ENCODE data around the gene SPTBN1. TPM values are rescaled to one million over a fixed set of nuclear protein-coding genes. Genes with fewer than 3 reads are reported as not detected.
A peak's percentile ranks its signal among the peaks of the same experiment; 100 is the strongest.

SPTBN1 gene
- total and polyA plus RNA-seq, 2 of the 4 experiments (the other 2 are of a cell fraction): 49.1 to 241 TPM

- Histone ChIP-seq H3K14ac (replicated peaks; ENCODE audit: low read depth, low read length) (no peak overlapping the region), H3K18ac (ENCODE audit: low read depth, low read length) (no peak overlapping the region), H3K9me3 (ENCODE audit: control insufficient read depth, insufficient read depth, low read length) (no peaks in the 10 kb centered on the region), H4K20me1 (ENCODE audit: insufficient read depth, low read length) (peaks cover 47% of the 10 kb centered on the region), H3K4me1 (ENCODE audit: control insufficient read depth, insufficient read depth, low read length) (peaks cover 17% of the 10 kb centered on the region), H3K9me1 (ENCODE audit: insufficient read depth, low read length) (peaks cover 14% of the 10 kb centered on the region), H3K27ac (ENCODE audit: insufficient read depth, low read length) (no peak overlapping the region), H3K4me2 (ENCODE audit: low read depth, low read length) (no peak overlapping the region), H2AK9ac (replicated peaks; ENCODE audit: low read depth, low read length, poor library complexity) (no peak overlapping the region), H2BK20ac (ENCODE audit: low read depth, low read length) (no peak overlapping the region), H3K36me3 (ENCODE audit: control insufficient read depth, insufficient read depth, low read length) (no peaks in the 10 kb centered on the region), H2BK120ac (ENCODE audit: low read depth, low read length) (no peak overlapping the region), H2AK5ac (ENCODE audit: low read depth, low read length) (no peak overlapping the region), H3K9ac (ENCODE audit: low read depth, low read length) (no peak overlapping the region), H3K27me3 (ENCODE audit: control insufficient read depth, insufficient read depth, low read length) (no peaks in the 10 kb centered on the region), H4K8ac (ENCODE audit: low read depth in 2 of 2, low read length in 2 of 2) (no peak overlapping the region), H3K23ac (ENCODE audit: low read depth, low read length) (no peak overlapping the region), H4K91ac (ENCODE audit: insufficient read depth, low read depth, low read length) (no peak overlapping the region), H3K79me1 (ENCODE audit: low read depth in 1 of 2, low read length in 2 of 2) (peaks cover 19 to 54% of the 10 kb centered on the region in 2 experiments; a peak in 3 of 4 replicates), H2BK15ac (ENCODE audit: low read depth, low read length) (no peak overlapping the region), H3K56ac (ENCODE audit: extremely low read depth, insufficient read depth, low read length) (no peak overlapping the region; the same call in 1 of the 2 replicates), H3K4ac (ENCODE audit: low read depth, low read length) (no peak overlapping the region), H3K4me3 (ENCODE audit: insufficient read depth, low read depth, low read length) (no peak overlapping the region), H2BK5ac (ENCODE audit: low read depth, low read length, poor library complexity, severe bottlenecking) (no peak overlapping the region), H4K5ac (ENCODE audit: low read depth, low read length) (no peak overlapping the region), H2AFZ (replicated peaks; ENCODE audit: low read length, poor library complexity) (no peak overlapping the region)
- BruUV-seq (replicated peaks): no TSS peak
- CTCF ChIA-PET: no interaction called here
- TF ChIP-seq FOS (IDR thresholded peaks at IDR 0.05; ENCODE audit: low read depth, low read length) (no peak), MAFK (IDR thresholded peaks at IDR 0.05; ENCODE audit: low read depth, low read length) (no peak), RFX5 (IDR thresholded peaks at IDR 0.05; ENCODE audit: low read depth, low read length) (no peak), MAZ (IDR thresholded peaks at IDR 0.05; ENCODE audit: borderline replicate concordance, low read depth, low read length) (no peak), BHLHE40 (IDR thresholded peaks at IDR 0.05; ENCODE audit: low read depth, low read length) (no peak), SMC3 (IDR thresholded peaks at IDR 0.05; ENCODE audit: low read depth, low read length) (no peak), POLR2A (IDR thresholded peaks at IDR 0.05; ENCODE audit: low read depth, low read length) (no peak), NFE2L2 (IDR thresholded peaks at IDR 0.05; ENCODE audit: low read depth, low read length) (no peak), CEBPB (IDR thresholded peaks at IDR 0.05; ENCODE audit: low read depth, low read length) (no peak), CHD1 (IDR thresholded peaks at IDR 0.05; ENCODE audit: low read depth, low read length) (no peak), MXI1 (IDR thresholded peaks at IDR 0.05; ENCODE audit: borderline replicate concordance, low read depth, low read length) (no peak), RCOR1 (IDR thresholded peaks at IDR 0.05; ENCODE audit: insufficient replicate concordance, low read length) (no peak), RAD21 (IDR thresholded peaks at IDR 0.05; ENCODE audit: low read length) (no peak)
- TF ChIP-seq, protein P1, sequence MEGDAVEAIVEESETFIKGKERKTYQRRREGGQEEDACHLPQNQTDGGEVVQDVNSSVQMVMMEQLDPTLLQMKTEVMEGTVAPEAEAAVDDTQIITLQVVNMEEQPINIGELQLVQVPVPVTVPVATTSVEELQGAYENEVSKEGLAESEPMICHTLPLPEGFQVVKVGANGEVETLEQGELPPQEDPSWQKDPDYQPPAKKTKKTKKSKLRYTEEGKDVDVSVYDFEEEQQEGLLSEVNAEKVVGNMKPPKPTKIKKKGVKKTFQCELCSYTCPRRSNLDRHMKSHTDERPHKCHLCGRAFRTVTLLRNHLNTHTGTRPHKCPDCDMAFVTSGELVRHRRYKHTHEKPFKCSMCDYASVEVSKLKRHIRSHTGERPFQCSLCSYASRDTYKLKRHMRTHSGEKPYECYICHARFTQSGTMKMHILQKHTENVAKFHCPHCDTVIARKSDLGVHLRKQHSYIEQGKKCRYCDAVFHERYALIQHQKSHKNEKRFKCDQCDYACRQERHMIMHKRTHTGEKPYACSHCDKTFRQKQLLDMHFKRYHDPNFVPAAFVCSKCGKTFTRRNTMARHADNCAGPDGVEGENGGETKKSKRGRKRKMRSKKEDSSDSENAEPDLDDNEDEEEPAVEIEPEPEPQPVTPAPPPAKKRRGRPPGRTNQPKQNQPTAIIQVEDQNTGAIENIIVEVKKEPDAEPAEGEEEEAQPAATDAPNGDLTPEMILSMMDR (conservative IDR thresholded peaks at IDR 0.05; ENCODE audit: low read depth, low read length): no peak
- TF ChIP-seq, protein P2, sequence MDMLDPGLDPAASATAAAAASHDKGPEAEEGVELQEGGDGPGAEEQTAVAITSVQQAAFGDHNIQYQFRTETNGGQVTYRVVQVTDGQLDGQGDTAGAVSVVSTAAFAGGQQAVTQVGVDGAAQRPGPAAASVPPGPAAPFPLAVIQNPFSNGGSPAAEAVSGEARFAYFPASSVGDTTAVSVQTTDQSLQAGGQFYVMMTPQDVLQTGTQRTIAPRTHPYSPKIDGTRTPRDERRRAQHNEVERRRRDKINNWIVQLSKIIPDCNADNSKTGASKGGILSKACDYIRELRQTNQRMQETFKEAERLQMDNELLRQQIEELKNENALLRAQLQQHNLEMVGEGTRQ (IDR thresholded peaks at IDR 0.05; ENCODE audit: low read depth, low read length): no peak
- TF ChIP-seq, protein P3, sequence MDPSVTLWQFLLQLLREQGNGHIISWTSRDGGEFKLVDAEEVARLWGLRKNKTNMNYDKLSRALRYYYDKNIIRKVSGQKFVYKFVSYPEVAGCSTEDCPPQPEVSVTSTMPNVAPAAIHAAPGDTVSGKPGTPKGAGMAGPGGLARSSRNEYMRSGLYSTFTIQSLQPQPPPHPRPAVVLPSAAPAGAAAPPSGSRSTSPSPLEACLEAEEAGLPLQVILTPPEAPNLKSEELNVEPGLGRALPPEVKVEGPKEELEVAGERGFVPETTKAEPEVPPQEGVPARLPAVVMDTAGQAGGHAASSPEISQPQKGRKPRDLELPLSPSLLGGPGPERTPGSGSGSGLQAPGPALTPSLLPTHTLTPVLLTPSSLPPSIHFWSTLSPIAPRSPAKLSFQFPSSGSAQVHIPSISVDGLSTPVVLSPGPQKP (IDR thresholded peaks at IDR 0.05; ENCODE audit: borderline replicate concordance, low read depth, low read length): no peak
- ATAC-seq (ENCODE audit: low read depth) (no peak), DNase-seq (peak; percentile 54)
- no CpG with 5 or more reads among the region's 2 CpGs for WGBS, 2 experiments (ENCODE audit: extremely low coverage in 2 of 2, insufficient read length in 1 of 2)
- intact Hi-C loops (cut with micrococcal nuclease) (no loop called here), dilution Hi-C loops (cut with HindIII; ENCODE audit: low sequenced_read_pairs, unreplicated experiment) (no loop called here), in situ Hi-C loops (cut with MboI; ENCODE audit: low sequenced_read_pairs) (no loop called here)
- POLR2A ChIA-PET (ENCODE audit: unreplicated experiment): no interaction called here
Measured at GRCh38 chr2:54468673-54469072, 12.5 kb downstream of the SPTBN1 start.

Measured in IMR-90 (cell line).